ENCODE measurements around the gene PMS2. TPM values are rescaled to one million over a fixed set of nuclear protein-coding genes. Genes with fewer than 3 reads are reported as not detected.

PMS2 gene
- total and polyA plus RNA-seq, 9 of the 15 experiments (the other 6 are each of a cell fraction or from before 2014, with no cell fraction given) = 4.9 to 27.6 (median 16.5) TPM

- TF ChIP-seq TAF9B (IDR thresholded peaks at IDR 0.05; ENCODE audit: partially characterized antibody) = peak; percentile 66
- no peak for TF ChIP-seq ZNF324 (CRISPR knock-in tag; IDR thresholded peaks at IDR 0.05)
- no peak; the same call in 1 of the 2 replicates for TF ChIP-seq ZZZ3 (IDR thresholded peaks at IDR 0.05)
- TF ChIP-seq NFXL1 (CRISPR knock-in tag; IDR thresholded peaks at IDR 0.05) = no peak
- peak; percentile 92 to 96 for TF ChIP-seq RCOR1 (IDR thresholded peaks at IDR 0.05; ENCODE audit: borderline replicate concordance in 1 of 2, low read depth in 2 of 2, low read length in 2 of 2)
- TF ChIP-seq, protein P1, sequence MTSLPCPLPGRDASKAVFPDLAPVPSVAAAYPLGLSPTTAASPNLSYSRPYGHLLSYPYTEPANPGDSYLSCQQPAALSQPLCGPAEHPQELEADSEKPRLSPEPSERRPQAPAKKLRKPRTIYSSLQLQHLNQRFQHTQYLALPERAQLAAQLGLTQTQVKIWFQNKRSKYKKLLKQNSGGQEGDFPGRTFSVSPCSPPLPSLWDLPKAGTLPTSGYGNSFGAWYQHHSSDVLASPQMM (CRISPR knock-in tag; IDR thresholded peaks at IDR 0.05) = no peak
- no peak for TF ChIP-seq SMARCA5 (IDR thresholded peaks at IDR 0.05)
- TF ChIP-seq U2AF1 (optimal IDR thresholded peaks at IDR 0.05; ENCODE audit: low read depth, low read length) = no peak
- TF ChIP-seq ZNF124 (CRISPR knock-in tag; IDR thresholded peaks at IDR 0.05) = no peak
- TF ChIP-seq ELF2 (CRISPR knock-in tag; IDR thresholded peaks at IDR 0.05) = no peak
- TF ChIP-seq ETV5 (CRISPR knock-in tag; IDR thresholded peaks at IDR 0.05; ENCODE audit: low read depth) = peak; percentile 48; the same call in 1 of the 2 replicates
- TF ChIP-seq, protein P2, sequence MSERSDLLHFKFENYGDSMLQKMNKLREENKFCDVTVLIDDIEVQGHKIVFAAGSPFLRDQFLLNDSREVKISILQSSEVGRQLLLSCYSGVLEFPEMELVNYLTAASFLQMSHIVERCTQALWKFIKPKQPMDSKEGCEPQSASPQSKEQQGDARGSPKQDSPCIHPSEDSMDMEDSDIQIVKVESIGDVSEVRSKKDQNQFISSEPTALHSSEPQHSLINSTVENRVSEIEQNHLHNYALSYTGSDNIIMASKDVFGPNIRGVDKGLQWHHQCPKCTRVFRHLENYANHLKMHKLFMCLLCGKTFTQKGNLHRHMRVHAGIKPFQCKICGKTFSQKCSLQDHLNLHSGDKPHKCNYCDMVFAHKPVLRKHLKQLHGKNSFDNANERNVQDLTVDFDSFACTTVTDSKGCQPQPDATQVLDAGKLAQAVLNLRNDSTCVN (CRISPR knock-in tag; IDR thresholded peaks at IDR 0.05) = peak; percentile 84; the same call in 1 of the 2 replicates
- peak; percentile 74; the same call in 1 of the 2 replicates for TF ChIP-seq NFATC3 (IDR thresholded peaks at IDR 0.05)
- TF ChIP-seq HMBOX1 (IDR thresholded peaks at IDR 0.05) = peak; percentile 22
- TF ChIP-seq DMBX1 (CRISPR knock-in tag; IDR thresholded peaks at IDR 0.05; ENCODE audit: borderline replicate concordance) = peak; percentile 94
- no peak for TF ChIP-seq SMC3 (conservative IDR thresholded peaks at IDR 0.05; ENCODE audit: insufficient read depth, low read depth, low read length)
- TF ChIP-seq ZNF253 (CRISPR knock-in tag; conservative IDR thresholded peaks at IDR 0.05) = no peak
- no peak for TF ChIP-seq HMG20B (CRISPR knock-in tag; IDR thresholded peaks at IDR 0.05)
- TF ChIP-seq IRF1 (CRISPR knock-in tag; IDR thresholded peaks at IDR 0.05; ENCODE audit: borderline replicate concordance) = no peak
- TF ChIP-seq, protein P3, sequence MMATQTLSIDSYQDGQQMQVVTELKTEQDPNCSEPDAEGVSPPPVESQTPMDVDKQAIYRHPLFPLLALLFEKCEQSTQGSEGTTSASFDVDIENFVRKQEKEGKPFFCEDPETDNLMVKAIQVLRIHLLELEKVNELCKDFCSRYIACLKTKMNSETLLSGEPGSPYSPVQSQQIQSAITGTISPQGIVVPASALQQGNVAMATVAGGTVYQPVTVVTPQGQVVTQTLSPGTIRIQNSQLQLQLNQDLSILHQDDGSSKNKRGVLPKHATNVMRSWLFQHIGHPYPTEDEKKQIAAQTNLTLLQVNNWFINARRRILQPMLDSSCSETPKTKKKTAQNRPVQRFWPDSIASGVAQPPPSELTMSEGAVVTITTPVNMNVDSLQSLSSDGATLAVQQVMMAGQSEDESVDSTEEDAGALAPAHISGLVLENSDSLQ (IDR thresholded peaks at IDR 0.05) = peak; percentile 96
- TF ChIP-seq ZNF140 (CRISPR knock-in tag; IDR thresholded peaks at IDR 0.05) = no peak
- TF ChIP-seq CEBPB (tag; IDR thresholded peaks at IDR 0.05) = peak; percentile 37; the same call in 1 of the 2 replicates
- TF ChIP-seq FOXK1 (CRISPR knock-in tag; IDR thresholded peaks at IDR 0.05; ENCODE audit: borderline replicate concordance) = no peak; the same call in 1 of the 2 replicates
- TF ChIP-seq POLR2G (IDR thresholded peaks at IDR 0.05; ENCODE audit: low read depth, low read length) = no peak
- TF ChIP-seq XRCC4 (IDR thresholded peaks at IDR 0.05; ENCODE audit: extremely low read depth, insufficient read depth, insufficient read length) = no peak
- peak; percentile 89 for TF ChIP-seq ZKSCAN8 (CRISPR knock-in tag; IDR thresholded peaks at IDR 0.05)
- peak; percentile 67 for TF ChIP-seq SPI1 (IDR thresholded peaks at IDR 0.05; ENCODE audit: borderline replicate concordance, low read depth, low read length)
Measured at GRCh38 chr7:6023974-6024435, 15.2 kb upstream of the PMS2 start (continued).
